C4-2B (cell line): ENCODE results near the gene PRDX2.

ENCODE experiments used
- ZFX ChIP-seq: fragments of 450-650 bp; IDR thresholded peaks from 2 replicates; pipeline ENCODE4 v1.6.1; 2017
- TF ChIP-seq, protein P1 (sequence below): fragments of 450-650 bp; conservative IDR thresholded peaks from 2 replicates; pipeline ENCODE4 v1.5.1; 2017; ENCODE audit warnings: mild to moderate bottlenecking

DNA sequence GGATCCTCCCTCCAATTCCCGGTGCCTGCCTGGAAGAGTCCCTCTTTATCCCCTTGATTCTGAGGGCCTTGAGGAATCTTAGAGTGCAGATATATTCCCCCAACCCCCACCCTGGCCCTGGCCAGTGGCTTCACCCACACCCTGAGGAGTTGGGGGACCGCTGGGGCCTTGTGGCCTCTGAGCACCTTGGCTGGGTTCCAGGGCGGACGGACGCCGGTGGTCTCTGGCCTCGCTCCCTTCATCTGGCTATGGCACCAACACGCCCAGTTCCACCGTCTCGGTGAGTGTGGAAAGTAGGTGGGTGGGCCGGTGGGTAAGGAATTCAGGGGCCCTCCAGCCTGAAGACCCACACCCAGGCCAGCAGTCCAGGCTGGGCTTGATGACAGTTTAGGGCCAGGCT lies 41.7 kb upstream of the PRDX2 start:
- TF ChIP-seq, protein P1, sequence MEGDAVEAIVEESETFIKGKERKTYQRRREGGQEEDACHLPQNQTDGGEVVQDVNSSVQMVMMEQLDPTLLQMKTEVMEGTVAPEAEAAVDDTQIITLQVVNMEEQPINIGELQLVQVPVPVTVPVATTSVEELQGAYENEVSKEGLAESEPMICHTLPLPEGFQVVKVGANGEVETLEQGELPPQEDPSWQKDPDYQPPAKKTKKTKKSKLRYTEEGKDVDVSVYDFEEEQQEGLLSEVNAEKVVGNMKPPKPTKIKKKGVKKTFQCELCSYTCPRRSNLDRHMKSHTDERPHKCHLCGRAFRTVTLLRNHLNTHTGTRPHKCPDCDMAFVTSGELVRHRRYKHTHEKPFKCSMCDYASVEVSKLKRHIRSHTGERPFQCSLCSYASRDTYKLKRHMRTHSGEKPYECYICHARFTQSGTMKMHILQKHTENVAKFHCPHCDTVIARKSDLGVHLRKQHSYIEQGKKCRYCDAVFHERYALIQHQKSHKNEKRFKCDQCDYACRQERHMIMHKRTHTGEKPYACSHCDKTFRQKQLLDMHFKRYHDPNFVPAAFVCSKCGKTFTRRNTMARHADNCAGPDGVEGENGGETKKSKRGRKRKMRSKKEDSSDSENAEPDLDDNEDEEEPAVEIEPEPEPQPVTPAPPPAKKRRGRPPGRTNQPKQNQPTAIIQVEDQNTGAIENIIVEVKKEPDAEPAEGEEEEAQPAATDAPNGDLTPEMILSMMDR, result no peak
- no peak for TF ChIP-seq ZFX
